Omental fat pad (tissue), 4 donors: ENCODE results near the gene GSS. TPM values are rescaled to one million over a fixed set of nuclear protein-coding genes. Genes with fewer than 3 reads are reported as not detected.
"Not testable (repeated sequence)": the region's sequence is repeated elsewhere in the genome, so short reads cannot be mapped to it uniquely, and the experiment has no call there.

ENCODE experiments used
- ATAC-seq: fragments of 150-250 bp; one replicate; pipeline ENCODE4 v1.9.1; 2016; ENCODE audit warnings: mild to moderate bottlenecking, moderate library complexity; ENCODE audit not compliant: low FRiP score
- DNase-seq: peaks from one replicate; pipeline ENCODE4 v3.0.0-alpha.2; 2019; ENCODE audit warnings: low spot score
- total RNA-seq, 4 donors: library from RNA; depleted of rRNA; stranded (reverse); fragments of >200 nt; gene quantifications; one replicate each; pipeline ENCODE4 v1.1.0, GENCODE V29; 2016
- TF ChIP-seq, protein P1 (sequence below), 3 donors: fragments of 450-650 bp; IDR thresholded peaks; one replicate each; pipeline ENCODE4 v1.5.1; 2016 to 2017; ENCODE audit warnings: antibody characterized with exemption in 3 of 3, mild to moderate bottlenecking in 3 of 3, moderate library complexity in 2 of 3

The GSS gene
- total RNA-seq, 4 donors from 2014 or later, result 32.1 to 39.6 (median 33.2) TPM

GRCh38 chr20:34915131-34915530, 40.5 kb downstream of the GSS start:
- ATAC-seq, result no peak
- DNase-seq, result no peak
- TF ChIP-seq, protein P1, sequence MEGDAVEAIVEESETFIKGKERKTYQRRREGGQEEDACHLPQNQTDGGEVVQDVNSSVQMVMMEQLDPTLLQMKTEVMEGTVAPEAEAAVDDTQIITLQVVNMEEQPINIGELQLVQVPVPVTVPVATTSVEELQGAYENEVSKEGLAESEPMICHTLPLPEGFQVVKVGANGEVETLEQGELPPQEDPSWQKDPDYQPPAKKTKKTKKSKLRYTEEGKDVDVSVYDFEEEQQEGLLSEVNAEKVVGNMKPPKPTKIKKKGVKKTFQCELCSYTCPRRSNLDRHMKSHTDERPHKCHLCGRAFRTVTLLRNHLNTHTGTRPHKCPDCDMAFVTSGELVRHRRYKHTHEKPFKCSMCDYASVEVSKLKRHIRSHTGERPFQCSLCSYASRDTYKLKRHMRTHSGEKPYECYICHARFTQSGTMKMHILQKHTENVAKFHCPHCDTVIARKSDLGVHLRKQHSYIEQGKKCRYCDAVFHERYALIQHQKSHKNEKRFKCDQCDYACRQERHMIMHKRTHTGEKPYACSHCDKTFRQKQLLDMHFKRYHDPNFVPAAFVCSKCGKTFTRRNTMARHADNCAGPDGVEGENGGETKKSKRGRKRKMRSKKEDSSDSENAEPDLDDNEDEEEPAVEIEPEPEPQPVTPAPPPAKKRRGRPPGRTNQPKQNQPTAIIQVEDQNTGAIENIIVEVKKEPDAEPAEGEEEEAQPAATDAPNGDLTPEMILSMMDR (IDR thresholded peaks at IDR 0.05), result no peak

- DNase-seq, result no peak
- ATAC-seq, result peak; percentile 93
- TF ChIP-seq, protein P1 (IDR thresholded peaks at IDR 0.05), result no peak
These were observed 47.8 kb downstream of the GSS start for GRCh38 chr20:34907616-34908469.

GRCh38 chr20:34904202-34904621, 51.4 kb downstream of the GSS start:
- DNase-seq (no peak), ATAC-seq (peak; percentile 30)
- TF ChIP-seq, protein P1 (IDR thresholded peaks at IDR 0.05), result no peak

DNA sequence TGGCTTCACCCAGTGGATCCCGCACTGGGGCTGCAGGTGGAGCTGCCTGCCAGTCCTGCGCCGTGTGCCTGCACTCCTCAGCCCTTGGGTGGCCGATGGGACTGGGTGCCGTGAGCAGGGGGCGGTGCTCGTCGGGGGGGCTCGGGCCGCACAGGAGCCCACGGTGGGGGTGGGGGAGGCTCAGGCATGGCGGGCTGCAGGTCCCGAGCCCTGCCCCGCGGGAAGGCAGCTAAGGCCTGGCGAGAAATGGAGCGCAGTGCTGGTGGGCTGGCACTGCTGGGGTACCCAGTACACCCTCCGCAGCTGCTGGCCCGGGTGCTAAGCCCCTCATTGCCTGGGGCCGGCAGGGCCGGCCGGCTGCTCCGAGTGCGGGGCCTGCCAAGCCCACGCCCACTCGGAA, 56.9 kb downstream of the GSS start:
- ATAC-seq, DNase-seq: not testable (repeated sequence)

DNA sequence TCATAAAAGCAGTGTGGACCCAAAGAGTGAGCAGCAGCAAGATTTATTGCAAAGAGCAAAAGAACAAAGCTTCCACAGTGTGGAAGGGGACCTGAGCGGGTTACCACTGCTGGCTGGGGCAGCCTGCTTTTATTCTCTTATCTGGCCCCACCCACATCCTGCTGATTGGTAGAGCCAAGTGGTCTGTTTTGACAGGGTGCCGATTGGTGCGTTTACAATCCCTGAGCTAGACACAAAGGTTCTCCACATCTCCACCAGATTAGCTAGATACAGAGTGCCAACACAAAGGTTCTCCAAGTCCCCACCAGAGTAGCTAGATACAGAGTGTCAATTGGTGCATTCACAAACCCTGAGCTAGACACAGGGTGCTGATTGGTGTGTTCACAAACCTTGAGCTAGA, 57.5 kb downstream of the GSS start:
- DNase-seq, ATAC-seq: not testable (repeated sequence)

GRCh38 chr20:34896086-34896621, 59.5 kb downstream of the GSS start:
- TF ChIP-seq, protein P1 (IDR thresholded peaks at IDR 0.05), result no peak
- DNase-seq, result no peak
- no peak for ATAC-seq

DNA sequence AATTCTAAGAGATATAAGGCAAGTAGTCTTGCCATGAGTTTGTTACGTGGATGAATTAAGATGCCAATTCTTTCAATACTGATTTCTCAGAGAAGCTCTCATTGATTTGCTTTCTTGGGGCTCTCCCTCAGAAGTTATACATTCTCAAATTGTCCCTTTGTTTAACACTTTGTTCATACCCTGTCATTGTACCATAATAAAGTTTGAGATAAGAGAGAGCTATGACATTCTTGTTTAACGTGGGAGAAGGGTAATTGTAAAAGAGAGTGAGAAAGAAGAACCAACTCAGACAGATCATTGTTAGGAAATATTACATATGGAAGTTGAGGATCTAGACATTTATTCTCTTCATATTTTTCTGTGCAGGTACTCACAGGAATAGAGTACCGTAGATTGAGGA, 60.1 kb downstream of the GSS start:
- DNase-seq (no peak), ATAC-seq (no peak)
- TF ChIP-seq, protein P1 (IDR thresholded peaks at IDR 0.05), result no peak

- DNase-seq (no peak), ATAC-seq (no peak)
- TF ChIP-seq, protein P1 (IDR thresholded peaks at IDR 0.05), result no peak
These were observed 60.9 kb downstream of the GSS start for GRCh38 chr20:34894723-34895122.
